ENCODE results near the gene TSEN15. TPM values are rescaled to one million over a fixed set of nuclear protein-coding genes. Genes with fewer than 3 reads are reported as not detected.

TSEN15 gene
- total and polyA plus RNA-seq, 2 experiments from 2014 or later = 55.8 TPM

DNA sequence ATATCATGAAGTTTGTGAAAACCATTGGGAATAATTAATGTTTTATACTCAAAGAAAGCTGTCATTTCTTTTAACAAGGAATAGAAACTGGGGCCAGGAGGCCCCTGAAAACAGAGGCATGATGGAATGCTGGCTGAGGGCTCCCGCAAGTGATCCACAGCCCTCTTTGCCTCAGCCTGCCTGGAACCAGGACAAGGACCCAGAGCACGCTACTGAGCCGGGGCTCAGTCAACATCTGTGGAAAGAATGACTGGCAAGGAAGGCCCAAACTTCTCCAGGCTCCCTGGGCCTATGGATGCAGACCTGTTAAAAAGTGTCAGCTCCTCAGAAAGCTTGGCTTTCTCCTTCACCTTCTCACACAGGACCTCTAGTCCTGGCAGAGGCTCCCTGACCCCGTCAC lies 46.6 kb upstream of the TSEN15 start:
- H3K36me3 ChIP-seq (ENCODE audit: insufficient read depth) = no peaks in the 10 kb centered on the region
- Mint-ChIP-seq H3K4me1 (peaks cover 6% of the 10 kb centered on the region), H3K4me3 (no peak overlapping the region), H3K27ac (no peak overlapping the region), H3K36me3 (ENCODE audit: low read depth) (no peaks in the 10 kb centered on the region), H3K27me3 (ENCODE audit: insufficient read depth, low read depth, poor library complexity) (no peaks in the 10 kb centered on the region), H3K9me3 (no peaks in the 10 kb centered on the region)
- H3K4me3 ChIP-seq = no peak overlapping the region
- H4K20me1 ChIP-seq (replicated peaks; ENCODE audit: insufficient read depth) = no peaks in the 10 kb centered on the region
- no peak for TF ChIP-seq EZH2 (IDR thresholded peaks at IDR 0.05; ENCODE audit: low read depth, unreplicated experiment)
- no peak for TF ChIP-seq JUNB (IDR thresholded peaks at IDR 0.05; ENCODE audit: unreplicated experiment)
- TF ChIP-seq CREB1 (CRISPR knock-in tag; IDR thresholded peaks at IDR 0.05; ENCODE audit: low read depth) = no peak
- TF ChIP-seq, protein P1, sequence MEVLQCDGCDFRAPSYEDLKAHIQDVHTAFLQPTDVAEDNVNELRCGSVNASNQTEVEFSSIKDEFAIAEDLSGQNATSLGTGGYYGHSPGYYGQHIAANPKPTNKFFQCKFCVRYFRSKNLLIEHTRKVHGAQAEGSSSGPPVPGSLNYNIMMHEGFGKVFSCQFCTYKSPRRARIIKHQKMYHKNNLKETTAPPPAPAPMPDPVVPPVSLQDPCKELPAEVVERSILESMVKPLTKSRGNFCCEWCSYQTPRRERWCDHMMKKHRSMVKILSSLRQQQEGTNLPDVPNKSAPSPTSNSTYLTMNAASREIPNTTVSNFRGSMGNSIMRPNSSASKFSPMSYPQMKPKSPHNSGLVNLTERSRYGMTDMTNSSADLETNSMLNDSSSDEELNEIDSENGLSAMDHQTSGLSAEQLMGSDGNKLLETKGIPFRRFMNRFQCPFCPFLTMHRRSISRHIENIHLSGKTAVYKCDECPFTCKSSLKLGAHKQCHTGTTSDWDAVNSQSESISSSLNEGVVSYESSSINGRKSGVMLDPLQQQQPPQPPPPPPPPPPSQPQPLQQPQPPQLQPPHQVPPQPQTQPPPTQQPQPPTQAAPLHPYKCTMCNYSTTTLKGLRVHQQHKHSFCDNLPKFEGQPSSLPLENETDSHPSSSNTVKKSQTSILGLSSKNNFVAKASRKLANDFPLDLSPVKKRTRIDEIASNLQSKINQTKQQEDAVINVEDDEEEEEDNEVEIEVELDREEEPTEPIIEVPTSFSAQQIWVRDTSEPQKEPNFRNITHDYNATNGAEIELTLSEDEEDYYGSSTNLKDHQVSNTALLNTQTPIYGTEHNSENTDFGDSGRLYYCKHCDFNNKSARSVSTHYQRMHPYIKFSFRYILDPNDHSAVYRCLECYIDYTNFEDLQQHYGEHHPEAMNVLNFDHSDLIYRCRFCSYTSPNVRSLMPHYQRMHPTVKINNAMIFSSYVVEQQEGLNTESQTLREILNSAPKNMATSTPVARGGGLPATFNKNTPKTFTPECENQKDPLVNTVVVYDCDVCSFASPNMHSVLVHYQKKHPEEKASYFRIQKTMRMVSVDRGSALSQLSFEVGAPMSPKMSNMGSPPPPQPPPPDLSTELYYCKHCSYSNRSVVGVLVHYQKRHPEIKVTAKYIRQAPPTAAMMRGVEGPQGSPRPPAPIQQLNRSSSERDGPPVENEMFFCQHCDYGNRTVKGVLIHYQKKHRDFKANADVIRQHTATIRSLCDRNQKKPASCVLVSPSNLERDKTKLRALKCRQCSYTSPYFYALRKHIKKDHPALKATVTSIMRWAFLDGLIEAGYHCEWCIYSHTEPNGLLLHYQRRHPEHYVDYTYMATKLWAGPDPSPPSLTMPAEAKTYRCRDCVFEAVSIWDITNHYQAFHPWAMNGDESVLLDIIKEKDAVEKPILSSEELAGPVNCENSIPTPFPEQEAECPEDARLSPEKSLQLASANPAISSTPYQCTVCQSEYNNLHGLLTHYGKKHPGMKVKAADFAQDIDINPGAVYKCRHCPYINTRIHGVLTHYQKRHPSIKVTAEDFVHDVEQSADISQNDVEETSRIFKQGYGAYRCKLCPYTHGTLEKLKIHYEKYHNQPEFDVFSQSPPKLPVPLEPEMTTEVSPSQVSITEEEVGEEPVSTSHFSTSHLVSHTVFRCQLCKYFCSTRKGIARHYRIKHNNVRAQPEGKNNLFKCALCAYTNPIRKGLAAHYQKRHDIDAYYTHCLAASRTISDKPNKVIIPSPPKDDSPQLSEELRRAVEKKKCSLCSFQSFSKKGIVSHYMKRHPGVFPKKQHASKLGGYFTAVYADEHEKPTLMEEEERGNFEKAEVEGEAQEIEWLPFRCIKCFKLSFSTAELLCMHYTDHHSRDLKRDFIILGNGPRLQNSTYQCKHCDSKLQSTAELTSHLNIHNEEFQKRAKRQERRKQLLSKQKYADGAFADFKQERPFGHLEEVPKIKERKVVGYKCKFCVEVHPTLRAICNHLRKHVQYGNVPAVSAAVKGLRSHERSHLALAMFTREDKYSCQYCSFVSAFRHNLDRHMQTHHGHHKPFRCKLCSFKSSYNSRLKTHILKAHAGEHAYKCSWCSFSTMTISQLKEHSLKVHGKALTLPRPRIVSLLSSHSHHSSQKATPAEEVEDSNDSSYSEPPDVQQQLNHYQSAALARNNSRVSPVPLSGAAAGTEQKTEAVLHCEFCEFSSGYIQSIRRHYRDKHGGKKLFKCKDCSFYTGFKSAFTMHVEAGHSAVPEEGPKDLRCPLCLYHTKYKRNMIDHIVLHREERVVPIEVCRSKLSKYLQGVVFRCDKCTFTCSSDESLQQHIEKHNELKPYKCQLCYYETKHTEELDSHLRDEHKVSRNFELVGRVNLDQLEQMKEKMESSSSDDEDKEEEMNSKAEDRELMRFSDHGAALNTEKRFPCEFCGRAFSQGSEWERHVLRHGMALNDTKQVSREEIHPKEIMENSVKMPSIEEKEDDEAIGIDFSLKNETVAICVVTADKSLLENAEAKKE (CRISPR knock-in tag; IDR thresholded peaks at IDR 0.05) = no peak
- no peak for TF ChIP-seq ZNF331 (CRISPR knock-in tag; IDR thresholded peaks at IDR 0.05; ENCODE audit: low read depth)
- TF ChIP-seq, protein P2, sequence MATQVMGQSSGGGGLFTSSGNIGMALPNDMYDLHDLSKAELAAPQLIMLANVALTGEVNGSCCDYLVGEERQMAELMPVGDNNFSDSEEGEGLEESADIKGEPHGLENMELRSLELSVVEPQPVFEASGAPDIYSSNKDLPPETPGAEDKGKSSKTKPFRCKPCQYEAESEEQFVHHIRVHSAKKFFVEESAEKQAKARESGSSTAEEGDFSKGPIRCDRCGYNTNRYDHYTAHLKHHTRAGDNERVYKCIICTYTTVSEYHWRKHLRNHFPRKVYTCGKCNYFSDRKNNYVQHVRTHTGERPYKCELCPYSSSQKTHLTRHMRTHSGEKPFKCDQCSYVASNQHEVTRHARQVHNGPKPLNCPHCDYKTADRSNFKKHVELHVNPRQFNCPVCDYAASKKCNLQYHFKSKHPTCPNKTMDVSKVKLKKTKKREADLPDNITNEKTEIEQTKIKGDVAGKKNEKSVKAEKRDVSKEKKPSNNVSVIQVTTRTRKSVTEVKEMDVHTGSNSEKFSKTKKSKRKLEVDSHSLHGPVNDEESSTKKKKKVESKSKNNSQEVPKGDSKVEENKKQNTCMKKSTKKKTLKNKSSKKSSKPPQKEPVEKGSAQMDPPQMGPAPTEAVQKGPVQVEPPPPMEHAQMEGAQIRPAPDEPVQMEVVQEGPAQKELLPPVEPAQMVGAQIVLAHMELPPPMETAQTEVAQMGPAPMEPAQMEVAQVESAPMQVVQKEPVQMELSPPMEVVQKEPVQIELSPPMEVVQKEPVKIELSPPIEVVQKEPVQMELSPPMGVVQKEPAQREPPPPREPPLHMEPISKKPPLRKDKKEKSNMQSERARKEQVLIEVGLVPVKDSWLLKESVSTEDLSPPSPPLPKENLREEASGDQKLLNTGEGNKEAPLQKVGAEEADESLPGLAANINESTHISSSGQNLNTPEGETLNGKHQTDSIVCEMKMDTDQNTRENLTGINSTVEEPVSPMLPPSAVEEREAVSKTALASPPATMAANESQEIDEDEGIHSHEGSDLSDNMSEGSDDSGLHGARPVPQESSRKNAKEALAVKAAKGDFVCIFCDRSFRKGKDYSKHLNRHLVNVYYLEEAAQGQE (IDR thresholded peaks at IDR 0.05; ENCODE audit: unreplicated experiment) = no peak
- no peak for TF ChIP-seq ZNF114 (CRISPR knock-in tag; IDR thresholded peaks at IDR 0.05)
- no peak for TF ChIP-seq POLR2AphosphoS5 (IDR thresholded peaks at IDR 0.05; ENCODE audit: low read depth)
- no peak for TF ChIP-seq STAT1 (IDR thresholded peaks at IDR 0.05; ENCODE audit: unreplicated experiment)
- no peak for TF ChIP-seq NANOG (IDR thresholded peaks at IDR 0.05; ENCODE audit: borderline replicate concordance)
- TF ChIP-seq EZH2phosphoT487 (IDR thresholded peaks at IDR 0.05; ENCODE audit: unreplicated experiment) = no peak
- TF ChIP-seq, protein P3, sequence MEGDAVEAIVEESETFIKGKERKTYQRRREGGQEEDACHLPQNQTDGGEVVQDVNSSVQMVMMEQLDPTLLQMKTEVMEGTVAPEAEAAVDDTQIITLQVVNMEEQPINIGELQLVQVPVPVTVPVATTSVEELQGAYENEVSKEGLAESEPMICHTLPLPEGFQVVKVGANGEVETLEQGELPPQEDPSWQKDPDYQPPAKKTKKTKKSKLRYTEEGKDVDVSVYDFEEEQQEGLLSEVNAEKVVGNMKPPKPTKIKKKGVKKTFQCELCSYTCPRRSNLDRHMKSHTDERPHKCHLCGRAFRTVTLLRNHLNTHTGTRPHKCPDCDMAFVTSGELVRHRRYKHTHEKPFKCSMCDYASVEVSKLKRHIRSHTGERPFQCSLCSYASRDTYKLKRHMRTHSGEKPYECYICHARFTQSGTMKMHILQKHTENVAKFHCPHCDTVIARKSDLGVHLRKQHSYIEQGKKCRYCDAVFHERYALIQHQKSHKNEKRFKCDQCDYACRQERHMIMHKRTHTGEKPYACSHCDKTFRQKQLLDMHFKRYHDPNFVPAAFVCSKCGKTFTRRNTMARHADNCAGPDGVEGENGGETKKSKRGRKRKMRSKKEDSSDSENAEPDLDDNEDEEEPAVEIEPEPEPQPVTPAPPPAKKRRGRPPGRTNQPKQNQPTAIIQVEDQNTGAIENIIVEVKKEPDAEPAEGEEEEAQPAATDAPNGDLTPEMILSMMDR (conservative IDR thresholded peaks at IDR 0.05; ENCODE audit: low read depth in 2 of 2) = no peak
- no peak for TF ChIP-seq ETS1 (IDR thresholded peaks at IDR 0.05)
- no peak for DNase-seq (ENCODE audit: low spot score)
- peaks cover 7% of the 10 kb centered on the region; the same call in 1 of the 2 replicates for H3K9me2 ChIP-seq (ENCODE audit: insufficient read depth)
- no peaks in the 10 kb centered on the region for H3F3A ChIP-seq (replicated peaks; ENCODE audit: low read depth)
- no peak overlapping the region for H3K4me2 ChIP-seq
- H3K27ac ChIP-seq (ENCODE audit: low read depth) = no peak overlapping the region
- H3K79me2 ChIP-seq (replicated peaks; ENCODE audit: insufficient read depth) = no peaks in the 10 kb centered on the region
- peaks cover 10% of the 10 kb centered on the region for H3K4me1 ChIP-seq (ENCODE audit: insufficient read depth)
- H3K27me3 ChIP-seq (ENCODE audit: insufficient read depth) = no peaks in the 10 kb centered on the region
- ATAC-seq = no peak
- H2AFZ ChIP-seq = no peak overlapping the region

All from GM23338 (cell line).